ENCODE results near the gene BEND2.

BEND2 gene

DNA sequence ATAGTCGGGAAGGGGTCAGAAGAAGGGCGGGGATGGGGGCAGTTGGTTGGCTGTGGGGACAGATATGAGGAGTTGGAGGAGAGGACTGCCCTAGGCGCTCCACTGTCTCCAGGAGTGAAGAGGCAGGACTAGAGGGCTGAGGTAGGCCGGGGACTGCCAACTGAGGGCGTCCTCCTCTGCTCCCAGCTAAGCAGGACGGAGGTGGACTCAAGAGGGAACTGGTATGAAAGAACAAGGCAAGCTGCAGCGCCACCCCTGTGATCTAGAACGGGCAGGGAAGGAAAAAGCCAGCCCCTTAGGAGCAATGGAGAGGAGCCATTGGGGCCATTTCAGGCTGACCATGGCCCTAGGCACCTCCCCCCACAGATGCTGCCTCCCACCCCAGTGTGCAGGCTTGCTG is 14.0 kb downstream of the BEND2 start:
- no peaks in the 10 kb centered on the region for H3K4me1 ChIP-seq (ENCODE audit: insufficient read depth, insufficient read length)
- no peak for TF ChIP-seq SUZ12 (IDR thresholded peaks at IDR 0.05; ENCODE audit: extremely low read depth, insufficient read depth, insufficient read length)
- no peak for TF ChIP-seq YY1 (IDR thresholded peaks at IDR 0.05; ENCODE audit: insufficient read depth, insufficient read length)
- TF ChIP-seq ZNF274 (IDR thresholded peaks at IDR 0.05; ENCODE audit: low read depth, low read length): no peak
- H3K36me3 ChIP-seq (ENCODE audit: insufficient read depth, insufficient read length, low read length): no peaks in the 10 kb centered on the region
- H3K4me3 ChIP-seq (ENCODE audit: insufficient read length, low read depth): no peak overlapping the region
- H3K9ac ChIP-seq (ENCODE audit: insufficient read length, low read depth): no peak overlapping the region
- no peaks in the 10 kb centered on the region for H3K27me3 ChIP-seq (ENCODE audit: insufficient read depth, insufficient read length)
- no peaks in the 10 kb centered on the region for H3K9me3 ChIP-seq (ENCODE audit: insufficient read depth, low read length)
- no peak for DNase-seq (ENCODE audit: low read depth, low spot score)

DNA sequence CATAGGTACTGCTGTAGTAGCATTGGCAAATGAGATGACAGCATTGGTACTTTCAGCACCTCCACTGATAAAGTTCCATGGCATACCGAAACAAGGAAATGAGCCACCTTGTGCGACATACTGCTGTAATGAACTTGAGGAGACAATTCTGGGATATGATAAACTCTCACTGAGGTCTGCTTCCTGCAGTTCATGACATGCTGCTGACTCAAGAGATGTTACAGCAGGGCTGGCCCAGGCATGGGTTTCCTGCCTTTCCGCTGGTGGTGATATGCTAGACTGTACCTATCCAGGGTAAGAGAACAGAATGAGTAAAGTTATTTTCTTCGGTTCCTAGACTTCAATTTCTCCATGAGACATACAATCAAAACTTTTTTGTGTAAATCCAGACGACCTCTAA is 17.1 kb downstream of the BEND2 start:
- no peaks in the 10 kb centered on the region for H3K4me1 ChIP-seq (ENCODE audit: insufficient read depth, insufficient read length)
- no peak overlapping the region for H3K9ac ChIP-seq (ENCODE audit: insufficient read length, low read depth)
- no peak overlapping the region for H3K4me3 ChIP-seq (ENCODE audit: insufficient read length, low read depth)
- H3K36me3 ChIP-seq (ENCODE audit: insufficient read depth, insufficient read length, low read length): no peaks in the 10 kb centered on the region
- no peaks in the 10 kb centered on the region for H3K9me3 ChIP-seq (ENCODE audit: insufficient read depth, low read length)
- no peak for TF ChIP-seq ZNF274 (IDR thresholded peaks at IDR 0.05; ENCODE audit: low read depth, low read length)
- no peak for TF ChIP-seq YY1 (IDR thresholded peaks at IDR 0.05; ENCODE audit: insufficient read depth, insufficient read length)
- no peak for TF ChIP-seq SUZ12 (IDR thresholded peaks at IDR 0.05; ENCODE audit: extremely low read depth, insufficient read depth, insufficient read length)
- no peaks in the 10 kb centered on the region for H3K27me3 ChIP-seq (ENCODE audit: insufficient read depth, insufficient read length)
- DNase-seq (ENCODE audit: low read depth, low spot score): no peak

DNA sequence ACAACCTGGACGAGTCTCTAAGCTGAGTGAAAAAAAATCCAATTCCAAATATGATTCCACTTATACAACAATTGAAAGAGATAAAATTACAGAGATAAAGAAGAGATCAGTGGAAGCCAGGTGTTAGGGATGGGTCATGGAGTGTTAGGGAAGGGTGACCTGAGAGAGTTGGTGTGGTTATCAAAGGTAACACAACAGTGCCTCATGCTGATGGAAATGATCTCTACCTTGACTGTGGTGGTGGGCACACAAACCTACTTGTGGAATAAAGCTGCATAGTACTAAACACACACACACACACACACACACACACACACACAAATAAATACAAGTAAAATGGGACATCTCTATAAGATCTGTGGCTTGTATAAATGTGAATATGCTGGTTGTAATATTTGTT is 26.0 kb downstream of the BEND2 start:
- Histone ChIP-seq H3K36me3 (ENCODE audit: insufficient read depth, insufficient read length, low read length) (no peaks in the 10 kb centered on the region), H3K9me3 (ENCODE audit: insufficient read depth, low read length) (no peaks in the 10 kb centered on the region), H3K9ac (ENCODE audit: insufficient read length, low read depth) (no peak overlapping the region), H3K27me3 (ENCODE audit: insufficient read depth, insufficient read length) (no peaks in the 10 kb centered on the region), H3K4me1 (ENCODE audit: insufficient read depth, insufficient read length) (no peaks in the 10 kb centered on the region), H3K4me3 (ENCODE audit: insufficient read length, low read depth) (no peak overlapping the region)
- TF ChIP-seq SUZ12 (IDR thresholded peaks at IDR 0.05; ENCODE audit: extremely low read depth, insufficient read depth, insufficient read length) (no peak), ZNF274 (IDR thresholded peaks at IDR 0.05; ENCODE audit: low read depth, low read length) (no peak), YY1 (IDR thresholded peaks at IDR 0.05; ENCODE audit: insufficient read depth, insufficient read length) (no peak)
- DNase-seq (ENCODE audit: low read depth, low spot score): no peak

DNA sequence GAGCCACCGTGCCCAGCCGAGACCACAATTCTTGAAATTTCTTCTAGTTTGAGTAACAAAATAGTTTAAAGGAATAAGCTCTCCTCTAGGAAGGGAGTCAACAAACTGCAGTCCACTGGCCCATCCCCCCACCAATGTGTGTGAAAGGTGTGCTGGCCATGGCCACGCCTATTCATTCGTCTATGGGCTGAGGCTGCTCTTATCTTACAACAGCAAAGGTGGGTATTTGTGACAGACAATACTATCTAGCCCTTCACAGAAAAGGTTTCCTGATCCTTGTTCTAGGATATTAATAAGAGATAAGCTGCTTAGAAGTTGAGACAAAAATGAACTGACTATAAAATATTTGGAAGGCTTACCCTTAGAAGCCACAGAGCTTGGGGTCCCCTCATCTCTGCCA is 41.2 kb downstream of the BEND2 start:
- Histone ChIP-seq H3K9ac (ENCODE audit: insufficient read length, low read depth) (no peak overlapping the region), H3K4me3 (ENCODE audit: insufficient read length, low read depth) (no peak overlapping the region), H3K36me3 (ENCODE audit: insufficient read depth, insufficient read length, low read length) (no peaks in the 10 kb centered on the region), H3K4me1 (ENCODE audit: insufficient read depth, insufficient read length) (peaks cover 4% of the 10 kb centered on the region), H3K27me3 (ENCODE audit: insufficient read depth, insufficient read length) (no peaks in the 10 kb centered on the region), H3K9me3 (ENCODE audit: insufficient read depth, low read length) (no peaks in the 10 kb centered on the region)
- DNase-seq (ENCODE audit: low read depth, low spot score): no peak
- TF ChIP-seq YY1 (IDR thresholded peaks at IDR 0.05; ENCODE audit: insufficient read depth, insufficient read length) (no peak), ZNF274 (IDR thresholded peaks at IDR 0.05; ENCODE audit: low read depth, low read length) (no peak), SUZ12 (IDR thresholded peaks at IDR 0.05; ENCODE audit: extremely low read depth, insufficient read depth, insufficient read length) (no peak)

GRCh38 chrX:18174971-18175370 is 45.7 kb downstream of the BEND2 start:
- H3K4me1 ChIP-seq (ENCODE audit: insufficient read depth, insufficient read length): peaks cover 4% of the 10 kb centered on the region
- TF ChIP-seq SUZ12 (IDR thresholded peaks at IDR 0.05; ENCODE audit: extremely low read depth, insufficient read depth, insufficient read length) (no peak), YY1 (IDR thresholded peaks at IDR 0.05; ENCODE audit: insufficient read depth, insufficient read length) (no peak), ZNF274 (IDR thresholded peaks at IDR 0.05; ENCODE audit: low read depth, low read length) (no peak)
- H3K9ac ChIP-seq (ENCODE audit: insufficient read length, low read depth): no peak overlapping the region
- H3K9me3 ChIP-seq (ENCODE audit: insufficient read depth, low read length): no peaks in the 10 kb centered on the region
- no peaks in the 10 kb centered on the region for H3K27me3 ChIP-seq (ENCODE audit: insufficient read depth, insufficient read length)
- H3K4me3 ChIP-seq (ENCODE audit: insufficient read length, low read depth): no peak overlapping the region
- H3K36me3 ChIP-seq (ENCODE audit: insufficient read depth, insufficient read length, low read length): no peaks in the 10 kb centered on the region
- DNase-seq (ENCODE audit: low read depth, low spot score): no peak

GRCh38 chrX:18174209-18174608 is 46.5 kb downstream of the BEND2 start:
- H3K4me1 ChIP-seq (ENCODE audit: insufficient read depth, insufficient read length): peaks cover 4% of the 10 kb centered on the region
- no peak for DNase-seq (ENCODE audit: low read depth, low spot score)
- no peaks in the 10 kb centered on the region for H3K36me3 ChIP-seq (ENCODE audit: insufficient read depth, insufficient read length, low read length)
- no peaks in the 10 kb centered on the region for H3K9me3 ChIP-seq (ENCODE audit: insufficient read depth, low read length)
- TF ChIP-seq YY1 (IDR thresholded peaks at IDR 0.05; ENCODE audit: insufficient read depth, insufficient read length) (no peak), SUZ12 (IDR thresholded peaks at IDR 0.05; ENCODE audit: extremely low read depth, insufficient read depth, insufficient read length) (no peak), ZNF274 (IDR thresholded peaks at IDR 0.05; ENCODE audit: low read depth, low read length) (no peak)
- H3K4me3 ChIP-seq (ENCODE audit: insufficient read length, low read depth): no peak overlapping the region
- H3K9ac ChIP-seq (ENCODE audit: insufficient read length, low read depth): no peak overlapping the region
- H3K27me3 ChIP-seq (ENCODE audit: insufficient read depth, insufficient read length): no peaks in the 10 kb centered on the region

- no peaks in the 10 kb centered on the region for H3K36me3 ChIP-seq (ENCODE audit: insufficient read depth, insufficient read length, low read length)
- H3K9ac ChIP-seq (ENCODE audit: insufficient read length, low read depth): no peak overlapping the region
- no peak for DNase-seq (ENCODE audit: low read depth, low spot score)
- H3K4me3 ChIP-seq (ENCODE audit: insufficient read length, low read depth): no peak overlapping the region
- no peaks in the 10 kb centered on the region for H3K27me3 ChIP-seq (ENCODE audit: insufficient read depth, insufficient read length)
- peaks cover 4% of the 10 kb centered on the region for H3K4me1 ChIP-seq (ENCODE audit: insufficient read depth, insufficient read length)
- no peaks in the 10 kb centered on the region for H3K9me3 ChIP-seq (ENCODE audit: insufficient read depth, low read length)
- no peak for TF ChIP-seq ZNF274 (IDR thresholded peaks at IDR 0.05; ENCODE audit: low read depth, low read length)
- TF ChIP-seq SUZ12 (IDR thresholded peaks at IDR 0.05; ENCODE audit: extremely low read depth, insufficient read depth, insufficient read length): no peak
- TF ChIP-seq YY1 (IDR thresholded peaks at IDR 0.05; ENCODE audit: insufficient read depth, insufficient read length): no peak
These were observed 47.0 kb downstream of the BEND2 start for GRCh38 chrX:18173494-18174180.
